Psoas muscle (tissue), 8 donors: Measurements from ENCODE around the gene GPR68. TPM values are rescaled to one million over a fixed set of nuclear protein-coding genes. Genes with fewer than 3 reads are reported as not detected.

Experiments used
- ATAC-seq, 4 donors: fragments of 200-7000 bp; cut with Tn5 transposase; one replicate each; pipeline ENCODE4 v1.9.1; 2020; ENCODE audit warnings: moderate library complexity in 3 of 4, mild to moderate bottlenecking in 2 of 4
- DNase-seq, 2 donors: peaks; one replicate each; pipeline ENCODE4 v3.0.0-alpha.2; 2020
- H3K27ac ChIP-seq: fragments of 200-600 bp; one replicate; pipeline ENCODE4 v1.8.0; 2022
- H3K27me3 ChIP-seq, 3 donors: fragments of 200-600 bp in 1 of 3; one replicate each; pipeline versions ENCODE4 v1.6.1 to v1.8.0; 2013 to 2022; ENCODE audit warnings: low read length in 2 of 3, mild to moderate bottlenecking in 2 of 3, moderate library complexity in 1 of 3; ENCODE audit not compliant: insufficient read depth in 3 of 3
- H3K36me3 ChIP-seq, 2 donors: fragments of 200-600 bp in 1 of 2; one replicate each; pipeline versions ENCODE4 v1.6.1 to v1.8.0; 2013 to 2022; ENCODE audit warnings: low read depth in 1 of 2, mild to moderate bottlenecking in 1 of 2, moderate library complexity in 1 of 2; ENCODE audit not compliant: insufficient read depth in 1 of 2
- H3K4me1 ChIP-seq: fragments of 200-600 bp; one replicate; pipeline ENCODE4 v1.8.0; 2022
- H3K4me3 ChIP-seq: fragments of 200-600 bp; one replicate; pipeline ENCODE4 v1.8.0; 2022; ENCODE audit warnings: mild to moderate bottlenecking
- H3K9me3 ChIP-seq: fragments of 200-600 bp; one replicate; pipeline ENCODE4 v1.8.0; 2022
- CTCF ChIP-seq: fragments of 200-600 bp; IDR thresholded peaks from one replicate; pipeline ENCODE4 v1.8.0; 2022; ENCODE audit warnings: antibody characterized with exemption
- WGBS, 3 donors: extraction: QIAGEN DNeasy Blood & Tissue Kit; methylation state at CpG; one replicate each; pipeline versions ENCODE4 v1.1.6 to v1.1.7; 2013; 5-methylcytosine and 5-hydroxymethylcytosine counted together
- intact Hi-C, 2 donors: fragments of 100-400 bp; cut with DNase I; formaldehyde crosslinking; loops; one replicate each; pipeline versions ENCODE4 v1.11.0 to v1.14.2; 2022
- long read RNA-seq, 2 donors: library from polyadenylated mRNA; unstranded; transcript quantifications; one replicate each; pipeline ENCODE4 v2.0.0, GENCODE V29; 2021
- polyA plus RNA-seq, 3 donors: library from polyadenylated mRNA; stranded (reverse); fragments of 200-250 nt; gene quantifications; one replicate each; pipeline ENCODE4 v1.2.3, GENCODE V29; 2013
- total RNA-seq, 4 donors: library from RNA; stranded (reverse); fragmentation: NEBNext Ultra II Directional in 2 of 4; extraction: Animal tissue kit (Norgen Biotek cat#: 25700) in 2 of 4; gene quantifications; one replicate each; pipeline versions ENCODE4 v1.2.1 to v1.2.4, GENCODE V29; 2021 to 2023
- donor health status: healthy with polysubstance abuse.
- donor health status: DM: no; HTN: no; CAD: no; lungs with moderate emphysema.
- donor health status: Bipolar disorder and iron deficiency.
- donor health status: healthy.
- donor health status: DM: yes; HTN: yes; CAD: no.
- donor health status: DM: no; HTN: no; CAD: no.
- donor health status: DM: no; HTN: no; CAD: no.
- donor health status: DM: yes; HTN: yes; CAD: no.

GPR68 gene
- total RNA-seq, result under 1 TPM; 0.08 to 0.27 (median 0.18) TPM
- polyA plus RNA-seq, result under 1 TPM in 2 of 3 donors, not detected in 1; 0.03 to 0.15 TPM
- long read RNA-seq, donor 1, result 0 reads
- long read RNA-seq, donor 2, result 0 reads

DNA sequence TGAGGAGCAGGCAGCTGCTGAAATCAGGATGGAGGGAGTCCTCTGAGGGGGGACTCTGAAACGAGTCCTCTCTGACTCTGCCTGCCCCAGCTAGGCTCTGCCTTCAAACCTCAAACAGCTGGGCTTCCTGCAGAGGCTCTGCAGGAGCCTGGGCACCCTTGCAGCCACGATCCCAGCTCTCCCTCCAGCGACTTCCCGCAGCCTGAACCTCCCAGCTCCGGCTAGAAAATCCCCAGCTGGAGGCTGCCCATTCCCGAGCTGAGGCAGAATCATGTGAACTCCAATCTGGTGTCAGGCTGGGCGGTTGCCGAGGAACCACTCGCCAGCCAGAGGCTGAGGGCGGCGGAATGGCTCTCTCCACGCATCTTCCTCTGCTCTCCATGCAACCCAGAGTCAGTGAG is at the start of gene GPR68:
GPR68 (minus strand) TSS at position 204 of the 401 bp plus-strand sequence. CDS start 9,654 bp downstream, outside the sequence.
- DNase-seq, result peak in 1 of 2 donors; percentile 53
- Histone ChIP-seq H3K4me1 (no peaks in the 10 kb centered on the region), H3K27ac (no peak within 1 kb of the TSS), H3K27me3 (no peaks in the 10 kb centered on the region), H3K36me3 (no peaks in the 10 kb centered on the region), H3K4me3 (no peak within 1 kb of the TSS), H3K9me3 (no peaks in the 10 kb centered on the region)
- peak in 1 of 4 donors; percentile 30 for ATAC-seq
- intact Hi-C loops, result no loop called here
- 16 to 24% (median 24%) methylated on average over 12 of the region's 12 CpGs for WGBS, 3 donors
- no peak for TF ChIP-seq CTCF

DNA sequence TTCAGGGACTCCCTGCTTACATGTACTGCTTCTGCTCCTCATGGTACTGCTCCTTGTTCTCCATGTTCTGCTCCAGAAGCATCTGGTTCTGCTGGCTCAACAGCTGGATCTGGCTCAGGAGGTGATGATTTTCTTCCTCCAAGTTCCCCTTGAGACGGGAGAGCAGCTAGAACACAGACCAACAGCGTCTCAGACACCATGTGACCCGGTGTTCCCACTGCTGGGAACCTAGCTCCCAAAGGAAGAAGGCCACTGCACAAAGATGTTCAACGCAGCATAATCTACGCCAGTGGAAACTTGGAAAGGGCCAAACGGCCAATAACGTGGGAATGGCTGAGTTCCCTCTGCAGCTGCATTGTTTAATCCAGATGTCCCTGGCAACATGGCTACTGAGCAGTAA is 49.6 kb upstream of the GPR68 start:
- peak in 2 of 4 donors; percentile 51 to 66 for ATAC-seq
- intact Hi-C loops, result no loop called here
- no peak for TF ChIP-seq CTCF
- Histone ChIP-seq H3K27ac (no peak overlapping the region), H3K36me3 (peaks cover 0 to 4% of the 10 kb centered on the region in 2 donors), H3K9me3 (no peaks in the 10 kb centered on the region), H3K27me3 (no peaks in the 10 kb centered on the region), H3K4me3 (no peak overlapping the region), H3K4me1 (no peaks in the 10 kb centered on the region)
- DNase-seq, result peak in 1 of 2 donors; percentile 65
- WGBS, 3 donors, result 41 to 47% (median 44%) methylated on average over 7 of the region's 7 CpGs

DNA sequence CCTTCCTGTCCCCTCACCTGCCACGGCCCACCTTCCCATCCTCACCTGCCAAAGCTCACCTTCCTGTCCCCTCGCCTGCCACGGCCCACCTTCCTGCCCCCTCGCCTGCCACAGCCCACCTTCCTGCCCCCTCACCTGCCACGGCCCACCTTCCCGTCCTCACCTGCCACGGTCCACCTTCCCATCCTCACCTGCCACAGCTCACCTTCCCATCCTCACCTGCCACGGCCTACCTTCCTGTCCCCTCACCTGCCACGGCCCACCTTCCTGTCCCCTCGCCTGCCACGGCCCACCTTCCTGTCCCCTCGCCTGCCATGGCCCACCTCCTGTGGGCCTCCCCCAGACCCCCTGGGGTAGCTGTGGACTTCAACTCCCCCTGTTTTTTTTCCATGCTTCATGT is 48.8 kb upstream of the GPR68 start:
- Histone ChIP-seq H3K4me3 (no peak overlapping the region), H3K36me3 (peaks cover 0 to 4% of the 10 kb centered on the region in 2 donors), H3K9me3 (no peaks in the 10 kb centered on the region), H3K27me3 (no peaks in the 10 kb centered on the region), H3K4me1 (no peaks in the 10 kb centered on the region), H3K27ac (no peak overlapping the region)
- intact Hi-C loops, result no loop called here
- DNase-seq (no peak), ATAC-seq (no peak)
- TF ChIP-seq CTCF, result no peak
- 58 to 72% (median 60%) methylated on average over 10 to 12 of the region's 12 CpGs for WGBS, 3 donors

GRCh38 chr14:91292491-91292890 is 48.0 kb upstream of the GPR68 start:
- intact Hi-C loops, result no loop called here
- no peaks in the 10 kb centered on the region for H3K27me3 ChIP-seq
- no peak overlapping the region for H3K4me3 ChIP-seq
- H3K27ac ChIP-seq, result no peak overlapping the region
- H3K36me3 ChIP-seq, result peaks cover 0 to 4% of the 10 kb centered on the region in 2 donors
- ATAC-seq (peak in 1 of 4 donors; percentile 41), DNase-seq (no peak)
- no peak for TF ChIP-seq CTCF
- no peaks in the 10 kb centered on the region for H3K9me3 ChIP-seq
- H3K4me1 ChIP-seq, result no peaks in the 10 kb centered on the region
- WGBS, 3 donors, result 72 to 75% (median 75%) methylated on average over 15 of the region's 15 CpGs
